AG09319 (cell line): Measurements from ENCODE around the gene COASY.

Experiments
- DNase-seq: peaks from one replicate; pipeline ENCODE4 v3.0.0-alpha.2; 2010; ENCODE audit warnings: low read depth; ENCODE audit errors: extremely low read depth
- CTCF ChIP-seq: IDR thresholded peaks from 2 replicates; pipeline ENCODE4 v1.5.1; 2011; ENCODE audit warnings: low read depth, mild to moderate bottlenecking, inconsistent platforms, low read length, moderate library complexity

COASY gene

GRCh38 chr17:42603318-42603717 is 41.4 kb downstream of the COASY start:
- TF ChIP-seq CTCF = no peak
- no peak for DNase-seq

GRCh38 chr17:42607769-42608168 is 45.8 kb downstream of the COASY start:
- no peak for DNase-seq
- no peak for TF ChIP-seq CTCF

- no peak for DNase-seq
- TF ChIP-seq CTCF = peak; percentile 43; the same call in 1 of the 2 replicates
Measured at GRCh38 chr17:42608305-42609181, 46.6 kb downstream of the COASY start.

GRCh38 chr17:42609182-42609813 is 47.4 kb downstream of the COASY start, which contains the start of the genes RETREG3 and TUBG1:
Gene RETREG3, minus strand, starts transcription at chr17:42609374. Its CDS starts 50 bp downstream, at chr17:42609324.
Gene TUBG1, plus strand, starts transcription at chr17:42609683. Its CDS starts 55 bp downstream, at chr17:42609738.
- no peak; the same call in 1 of the 2 replicates for TF ChIP-seq CTCF
- peak; percentile 98 for DNase-seq

- DNase-seq = peak; percentile 5
Measured at GRCh38 chr17:42609814-42610801, 48.2 kb downstream of the COASY start.

GRCh38 chr17:42612013-42612412 is 50.1 kb downstream of the COASY start:
- TF ChIP-seq CTCF = no peak

GRCh38 chr17:42613699-42614295 is 51.8 kb downstream of the COASY start:
- TF ChIP-seq CTCF = no peak

More at GRCh38 chr17:42612013-42612412, 50.1 kb downstream of the COASY start:
- DNase-seq = no peak

More at GRCh38 chr17:42613699-42614295, 51.8 kb downstream of the COASY start:
- no peak for DNase-seq
